Glutamatergic neuron (in vitro differentiated cells): Measurements from ENCODE around the gene SH3D21. TPM values are rescaled to one million over a fixed set of nuclear protein-coding genes. Genes with fewer than 3 reads are reported as not detected.

ENCODE experiments used
- DNase-seq: peaks from one replicate; pipeline ENCODE4 v3.0.0; 2022
- H3K27ac Mint-ChIP-seq: one replicate; pipeline ENCODE4 v1.8.0; 2020; ENCODE audit warnings: mild to moderate bottlenecking, mixed read lengths, inconsistent platforms; ENCODE audit not compliant: unreplicated experiment
- H3K27me3 Mint-ChIP-seq: one replicate; pipeline ENCODE4 v1.8.0; 2020; ENCODE audit warnings: mild to moderate bottlenecking, moderate library complexity, mixed read lengths, inconsistent platforms; ENCODE audit not compliant: unreplicated experiment
- H3K36me3 Mint-ChIP-seq: one replicate; pipeline ENCODE4 v1.8.0; 2020; ENCODE audit warnings: mild to moderate bottlenecking, mixed read lengths, inconsistent platforms; ENCODE audit not compliant: unreplicated experiment
- H3K4me1 Mint-ChIP-seq: one replicate; pipeline ENCODE4 v1.8.0; 2020; ENCODE audit warnings: mild to moderate bottlenecking, low read depth, mixed read lengths, inconsistent platforms; ENCODE audit not compliant: unreplicated experiment
- H3K4me3 Mint-ChIP-seq: one replicate; pipeline ENCODE4 v1.8.0; 2020; ENCODE audit warnings: mild to moderate bottlenecking, mixed read lengths, inconsistent platforms; ENCODE audit not compliant: unreplicated experiment
- H3K9me3 Mint-ChIP-seq: one replicate; pipeline ENCODE4 v1.8.0; 2020; ENCODE audit warnings: mild to moderate bottlenecking, moderate library complexity, mixed read lengths, inconsistent platforms; ENCODE audit not compliant: unreplicated experiment
- total RNA-seq: library from RNA; stranded (reverse); fragmentation: NEBNext Ultra II Directional; extraction: Animal tissue kit (Norgen Biotek cat#: 25700); gene quantifications from one replicate; pipeline ENCODE4 v1.2.1, GENCODE V29; 2021; ENCODE audit not compliant: unreplicated experiment
- TF ChIP-seq, protein P1 (sequence below): fragments of 200-600 bp; sonication (generic); IDR thresholded peaks from one replicate; pipeline ENCODE4 v1.5.0; 2021; ENCODE audit not compliant: partially characterized antibody, unreplicated experiment

The SH3D21 gene
- total RNA-seq, 1 donor from 2014 or later, result 11.8 TPM

DNA sequence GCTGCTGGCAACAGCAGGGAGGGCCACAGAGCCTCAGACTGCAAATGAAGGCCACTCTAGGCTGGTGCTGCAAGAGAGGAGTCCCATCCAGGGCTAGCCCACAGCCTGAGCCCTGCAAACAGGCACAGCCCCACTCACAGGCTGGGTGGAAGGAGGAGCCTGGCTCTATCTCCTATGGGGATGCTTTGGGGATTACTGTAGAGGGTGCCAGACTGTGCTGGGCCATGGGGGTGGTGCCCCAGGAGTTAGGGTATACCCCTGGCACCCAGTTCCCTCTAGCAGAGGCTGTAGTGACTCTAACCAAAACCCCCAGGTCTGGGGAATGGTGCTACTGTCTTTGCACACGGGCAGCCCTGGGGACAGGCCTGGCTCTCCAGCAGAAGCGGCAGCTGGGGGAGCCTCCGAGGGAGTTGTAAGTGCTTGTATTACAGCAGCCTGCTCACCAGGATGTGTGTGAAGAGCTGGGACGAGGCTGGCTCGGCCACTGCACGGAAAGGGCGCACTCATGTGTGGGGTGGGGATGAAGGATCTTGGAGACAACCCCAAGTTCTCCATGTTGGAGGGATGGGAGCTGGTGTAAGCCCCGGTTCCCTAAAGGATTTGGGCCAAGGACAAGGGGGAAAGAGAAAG, 40.7 kb downstream of the SH3D21 start:
- Mint-ChIP-seq H3K9me3 (peaks cover 12% of the 10 kb centered on the region), H3K4me1 (peaks cover 40% of the 10 kb centered on the region), H3K36me3 (no peaks in the 10 kb centered on the region), H3K4me3 (peak overlapping the region; percentile 63), H3K27me3 (peaks cover 6% of the 10 kb centered on the region), H3K27ac (peak overlapping the region; percentile 97)
- peak; percentile 78 for DNase-seq
- TF ChIP-seq, protein P1, sequence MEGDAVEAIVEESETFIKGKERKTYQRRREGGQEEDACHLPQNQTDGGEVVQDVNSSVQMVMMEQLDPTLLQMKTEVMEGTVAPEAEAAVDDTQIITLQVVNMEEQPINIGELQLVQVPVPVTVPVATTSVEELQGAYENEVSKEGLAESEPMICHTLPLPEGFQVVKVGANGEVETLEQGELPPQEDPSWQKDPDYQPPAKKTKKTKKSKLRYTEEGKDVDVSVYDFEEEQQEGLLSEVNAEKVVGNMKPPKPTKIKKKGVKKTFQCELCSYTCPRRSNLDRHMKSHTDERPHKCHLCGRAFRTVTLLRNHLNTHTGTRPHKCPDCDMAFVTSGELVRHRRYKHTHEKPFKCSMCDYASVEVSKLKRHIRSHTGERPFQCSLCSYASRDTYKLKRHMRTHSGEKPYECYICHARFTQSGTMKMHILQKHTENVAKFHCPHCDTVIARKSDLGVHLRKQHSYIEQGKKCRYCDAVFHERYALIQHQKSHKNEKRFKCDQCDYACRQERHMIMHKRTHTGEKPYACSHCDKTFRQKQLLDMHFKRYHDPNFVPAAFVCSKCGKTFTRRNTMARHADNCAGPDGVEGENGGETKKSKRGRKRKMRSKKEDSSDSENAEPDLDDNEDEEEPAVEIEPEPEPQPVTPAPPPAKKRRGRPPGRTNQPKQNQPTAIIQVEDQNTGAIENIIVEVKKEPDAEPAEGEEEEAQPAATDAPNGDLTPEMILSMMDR, result no peak

DNA sequence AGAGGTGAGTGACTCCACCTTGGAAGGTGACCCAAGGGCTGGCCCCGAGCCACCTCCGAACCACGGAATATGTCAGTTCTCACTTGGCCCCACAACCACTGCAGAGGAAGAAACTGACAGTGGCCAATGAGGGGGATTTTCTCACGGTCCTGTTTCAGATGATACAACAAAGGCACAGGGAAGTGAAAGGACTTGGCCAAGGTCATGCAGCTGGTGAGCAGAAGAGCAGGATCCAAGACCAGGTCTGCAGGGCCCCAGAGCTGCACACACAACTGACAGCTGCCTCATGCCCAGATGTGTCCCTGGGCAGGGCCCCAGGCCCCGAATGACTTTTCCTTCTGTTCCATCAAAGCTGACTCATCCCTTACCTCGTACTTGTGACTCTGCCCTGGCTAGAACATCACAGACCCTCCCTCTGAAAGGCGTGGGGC, 43.1 kb downstream of the SH3D21 start:
- Mint-ChIP-seq H3K27ac (peak overlapping the region; percentile 38), H3K4me1 (peaks cover 55% of the 10 kb centered on the region), H3K27me3 (peaks cover 10% of the 10 kb centered on the region), H3K9me3 (peaks cover 19% of the 10 kb centered on the region), H3K4me3 (no peak overlapping the region), H3K36me3 (no peaks in the 10 kb centered on the region)
- no peak for DNase-seq
- TF ChIP-seq, protein P1, result no peak

DNA sequence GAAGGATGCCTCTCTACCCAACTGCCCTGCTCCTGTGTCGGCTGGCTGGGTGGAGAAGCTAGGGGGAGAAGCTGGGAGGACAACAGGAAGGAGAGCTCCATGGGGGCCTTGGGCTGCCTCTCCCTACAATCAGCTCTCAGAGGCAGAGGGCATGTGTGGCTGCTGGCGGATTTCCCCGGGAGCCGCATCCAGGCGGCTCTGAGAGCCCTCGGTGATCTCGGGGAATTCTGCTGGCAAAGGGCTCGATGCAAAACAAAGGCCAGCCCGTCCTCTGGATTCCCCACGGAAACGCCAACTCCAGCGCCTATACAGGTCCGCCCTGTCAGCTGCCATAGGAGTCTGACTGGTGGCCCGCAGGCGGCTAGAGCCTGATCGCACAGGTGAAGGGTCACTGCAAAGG, 43.7 kb downstream of the SH3D21 start:
- Mint-ChIP-seq H3K27ac (peak overlapping the region; percentile 72), H3K9me3 (peaks cover 13% of the 10 kb centered on the region), H3K4me1 (peaks cover 52% of the 10 kb centered on the region), H3K27me3 (peaks cover 8% of the 10 kb centered on the region), H3K4me3 (no peak overlapping the region), H3K36me3 (no peaks in the 10 kb centered on the region)
- no peak for DNase-seq
- TF ChIP-seq, protein P1, result no peak

DNA sequence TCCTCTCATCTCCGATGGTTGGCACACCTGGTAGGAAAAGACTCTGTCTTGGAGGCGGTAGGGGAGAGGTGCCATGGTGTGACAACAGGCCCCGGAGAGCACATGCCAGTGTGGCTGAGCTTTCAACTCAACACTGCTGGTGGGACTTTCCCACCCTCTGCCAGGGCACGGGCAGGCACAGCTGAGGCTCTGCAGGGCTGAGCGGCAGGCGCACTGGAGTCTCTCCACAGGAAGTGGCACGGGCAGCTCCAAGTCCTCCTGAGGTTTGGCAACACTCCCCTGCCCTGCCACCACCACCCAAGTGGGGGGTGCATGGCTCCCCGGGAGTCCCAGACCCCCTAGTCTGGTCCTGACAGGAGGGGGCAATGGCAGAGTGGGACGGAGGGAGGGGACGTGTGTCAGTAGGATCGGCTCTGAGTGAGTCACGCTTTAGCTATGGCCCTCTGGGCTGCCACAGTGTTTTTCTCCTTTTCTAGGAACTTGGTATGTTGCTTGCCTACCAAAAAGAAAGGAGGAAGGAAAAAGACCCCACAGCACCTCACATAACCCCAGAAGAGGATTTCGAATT, 44.6 kb downstream of the SH3D21 start:
- Mint-ChIP-seq H3K27ac (peak overlapping the region; percentile 72), H3K4me3 (peak overlapping the region; percentile 42), H3K36me3 (no peaks in the 10 kb centered on the region), H3K27me3 (peaks cover 8% of the 10 kb centered on the region), H3K4me1 (peaks cover 46% of the 10 kb centered on the region), H3K9me3 (peaks cover 13% of the 10 kb centered on the region)
- no peak for DNase-seq
- TF ChIP-seq, protein P1, result no peak
